ENCODE results near the gene ASIC1.
"Not testable (repeated sequence)": the region's sequence is repeated elsewhere in the genome, so short reads cannot be mapped to it uniquely, and the experiment has no call there.

Gene ASIC1

DNA sequence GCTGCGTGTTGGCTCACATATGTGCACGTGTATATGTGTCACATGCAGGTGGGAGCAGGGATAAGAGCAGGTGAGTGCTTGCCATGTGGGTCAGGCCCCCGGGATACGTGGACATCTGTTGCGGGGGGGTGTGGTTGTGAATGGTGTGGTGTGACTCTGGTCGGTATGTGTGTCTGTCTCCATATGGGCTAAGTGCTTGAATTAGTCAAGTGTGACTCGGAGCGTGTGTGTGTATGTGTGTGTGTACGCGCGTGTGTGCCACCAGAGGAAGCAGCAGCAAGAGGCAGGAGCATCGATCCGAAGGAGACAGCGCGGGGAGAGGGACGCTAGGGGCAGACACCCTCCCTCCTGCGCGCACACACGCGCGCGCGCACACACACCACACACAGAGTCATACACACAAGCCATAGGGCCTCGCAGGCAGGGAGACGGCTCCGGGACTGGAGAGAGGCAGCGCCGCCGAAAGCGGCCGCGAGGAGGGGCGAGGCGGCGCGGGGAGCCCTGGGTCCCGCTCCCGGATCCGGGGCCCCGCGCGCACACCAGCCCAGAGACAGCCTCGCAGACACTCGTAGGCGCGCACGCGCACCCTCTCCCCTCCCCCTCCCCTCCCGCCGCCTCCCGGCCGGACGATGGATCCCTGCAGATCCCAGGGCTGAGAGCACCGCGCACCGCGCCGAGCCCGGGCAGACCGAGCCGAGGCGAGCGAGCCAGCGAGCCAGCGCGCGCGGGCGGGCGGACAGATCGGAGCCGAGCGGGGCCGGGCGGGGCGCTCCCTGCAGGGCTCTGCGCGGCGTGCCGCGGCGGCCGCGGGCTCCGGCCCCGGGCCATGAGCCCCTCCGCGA, at the start of gene ASIC1:
Gene ASIC1 (plus strand): TSS at position 597 of the 842 bp plus-strand sequence. CDS start 1,171 bp downstream, outside the sequence.
- peak; percentile 64 for DNase-seq

DNA sequence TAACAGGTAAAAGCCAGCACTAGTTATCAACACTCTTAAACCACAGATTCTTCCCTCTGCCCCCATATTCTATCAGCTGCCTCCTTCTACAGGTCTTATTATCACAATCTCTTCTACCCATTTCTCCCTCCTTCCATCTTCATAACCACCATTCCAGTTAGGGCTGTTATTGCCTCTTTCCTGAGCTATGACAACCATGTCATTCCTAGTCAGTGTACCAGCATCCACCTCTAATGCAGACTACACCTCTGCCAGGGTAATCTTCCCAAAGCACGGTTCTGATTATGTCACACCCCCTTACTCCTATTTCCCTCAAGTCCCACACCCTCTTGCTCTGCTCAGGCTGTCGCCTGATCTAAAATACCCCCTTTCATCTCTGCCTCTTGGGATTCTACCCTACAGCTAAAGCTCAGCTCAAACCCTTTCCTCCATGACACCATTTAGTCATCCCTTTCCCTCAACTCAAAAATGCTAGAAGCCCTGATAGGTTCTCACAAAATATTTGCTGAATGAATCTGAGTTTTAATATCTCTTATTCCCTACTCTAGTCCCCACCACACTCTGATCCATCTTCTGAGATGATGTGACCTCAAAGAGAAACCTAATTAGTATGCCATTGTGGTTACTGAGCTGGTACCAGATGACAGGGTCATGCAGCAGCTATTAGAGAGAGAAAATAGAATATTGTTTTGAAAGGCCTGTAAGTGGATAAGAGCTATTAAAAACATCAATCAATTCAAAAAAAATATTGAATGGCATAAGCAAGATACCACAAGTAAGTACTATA, 43.8 kb upstream of the ASIC1 start:
- DNase-seq, result no peak

DNA sequence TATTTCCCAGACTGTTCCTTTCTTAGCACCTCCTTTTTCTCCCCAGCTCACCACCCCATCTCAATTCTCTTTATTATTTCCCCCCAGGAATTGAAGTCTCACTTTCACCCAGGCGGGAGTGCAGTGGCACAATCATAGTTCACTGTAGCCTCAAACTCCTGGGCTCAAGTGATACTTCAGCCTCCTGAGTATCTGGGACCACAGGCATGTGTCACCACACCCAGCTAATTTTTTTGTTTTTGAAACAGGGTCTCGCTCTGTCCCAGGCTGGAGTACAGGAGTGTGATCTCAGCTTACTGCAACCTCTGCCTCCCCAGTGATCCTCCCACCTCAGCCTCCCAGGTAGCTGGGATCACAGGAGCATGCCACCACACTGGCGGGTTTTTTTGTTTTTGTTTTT, 43.1 kb upstream of the ASIC1 start:
- no peak for DNase-seq

DNA sequence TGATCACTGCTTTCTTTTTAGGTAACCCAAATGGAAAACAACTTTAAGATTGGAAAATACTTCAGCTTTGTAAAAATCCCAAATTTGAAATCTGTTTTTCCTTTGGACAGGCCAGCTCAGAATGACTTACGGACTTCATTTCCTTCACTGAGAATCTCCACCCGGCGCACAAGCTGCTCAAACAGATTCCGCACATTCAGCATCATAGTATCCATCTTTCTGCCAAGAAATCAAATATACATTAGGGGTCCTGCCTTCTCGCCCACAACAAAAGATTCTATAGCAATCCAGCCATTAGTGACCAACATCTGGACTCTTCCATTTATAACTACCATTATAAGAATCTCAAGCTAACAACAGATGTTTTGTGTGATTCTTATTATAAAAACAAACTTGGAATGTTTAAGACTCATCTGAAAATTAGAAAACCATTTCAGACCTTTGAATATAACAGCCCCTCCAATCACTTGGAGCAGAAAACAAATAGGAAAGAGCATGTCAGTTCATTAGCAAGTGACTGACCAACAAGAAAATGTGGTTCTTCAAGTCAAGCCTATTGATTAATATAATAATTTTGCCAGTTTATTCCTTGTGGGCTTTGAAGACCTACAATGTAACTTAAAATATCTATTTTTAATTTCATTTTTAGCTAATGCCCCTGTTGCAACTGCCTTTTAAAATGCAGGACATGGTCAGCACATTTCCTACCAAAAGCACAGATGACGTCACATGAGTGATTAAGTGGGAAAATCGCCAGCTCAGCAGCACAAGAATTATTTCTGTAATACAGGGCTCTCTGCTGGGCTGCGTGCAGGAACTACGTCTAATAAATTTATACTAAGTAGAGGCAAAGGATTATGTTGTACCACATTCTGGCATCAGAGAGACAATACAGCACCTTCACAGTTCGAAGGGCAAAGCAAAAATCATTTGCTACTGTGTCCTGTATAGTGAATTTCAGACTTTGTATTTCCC, 40.6 kb upstream of the ASIC1 start:
- DNase-seq, result no peak

DNA sequence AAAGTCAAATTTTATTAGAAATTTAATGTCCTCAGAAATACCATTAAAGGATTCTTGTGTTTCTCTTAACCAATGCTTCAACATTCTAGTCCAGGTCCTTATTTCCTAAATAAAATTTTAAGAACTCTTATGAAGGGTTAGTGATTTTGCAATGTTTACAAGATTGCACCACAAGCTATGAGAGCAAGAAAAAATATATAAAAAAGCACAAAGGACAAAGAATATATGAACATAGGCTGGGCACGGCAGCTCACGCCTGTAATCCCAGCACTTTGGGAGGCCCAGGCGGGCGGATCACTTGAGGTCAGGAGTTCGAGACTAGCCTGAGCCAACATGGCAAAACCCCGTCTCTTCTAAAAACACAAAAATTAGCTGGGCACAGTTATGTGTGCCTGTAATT, 39.8 kb upstream of the ASIC1 start:
- DNase-seq, result no peak

DNA sequence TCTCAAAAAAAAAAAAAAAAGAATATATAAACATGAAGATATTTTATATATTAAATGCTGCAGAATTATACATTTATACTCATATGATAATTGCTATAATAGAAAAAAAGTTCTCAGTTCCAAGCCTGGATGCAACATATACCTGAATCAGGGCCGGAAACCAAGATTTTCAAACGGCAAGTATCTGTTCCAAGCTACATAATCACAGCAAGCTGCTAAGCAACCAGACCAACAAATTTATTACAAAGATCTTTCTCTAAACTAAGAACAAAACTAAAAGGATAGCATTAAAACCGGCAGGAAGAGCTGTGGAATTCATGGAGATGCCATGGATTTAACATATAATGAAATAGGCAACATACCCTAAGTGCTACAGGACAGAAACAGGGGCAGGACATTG, 39.2 kb upstream of the ASIC1 start:
- DNase-seq, result no peak

DNA sequence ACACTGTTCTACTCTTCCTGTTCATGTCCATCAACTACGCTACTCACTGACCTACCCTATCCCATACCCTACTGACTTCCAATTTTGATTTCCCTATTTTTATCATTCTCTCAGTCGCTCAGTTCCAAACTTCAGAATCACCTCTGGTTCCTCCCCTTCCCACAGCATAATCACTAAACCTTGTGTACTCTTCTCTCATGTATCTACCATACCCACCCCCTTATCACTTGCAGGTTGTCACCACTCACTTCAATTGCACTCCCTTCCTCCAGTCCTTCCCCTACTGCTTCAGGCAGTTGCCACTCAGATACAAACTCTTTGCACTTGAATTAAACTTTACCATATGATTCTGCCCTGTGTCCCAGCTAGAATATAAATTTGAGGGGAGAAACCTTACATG, 38.4 kb upstream of the ASIC1 start:
- DNase-seq, result no peak

DNA sequence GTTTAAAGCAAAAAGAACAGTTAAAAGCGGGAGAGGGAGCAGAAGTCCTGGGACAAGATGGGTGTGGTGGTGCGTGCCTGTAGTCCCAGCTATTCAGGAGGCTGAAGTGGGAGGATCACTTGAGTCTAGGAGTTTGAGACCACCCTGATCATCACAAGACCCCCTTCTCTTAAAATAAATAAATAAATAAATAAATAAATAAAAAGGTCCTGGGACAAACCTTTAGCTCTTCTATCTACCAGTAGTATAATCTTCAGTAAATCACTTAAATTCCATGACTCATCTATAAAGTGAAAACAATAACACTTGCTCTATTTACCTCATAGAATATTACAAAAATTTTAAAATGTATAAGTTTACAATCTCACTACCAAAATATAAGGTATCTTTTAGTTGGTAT, 37.9 kb upstream of the ASIC1 start:
- DNase-seq, result no peak

DNA sequence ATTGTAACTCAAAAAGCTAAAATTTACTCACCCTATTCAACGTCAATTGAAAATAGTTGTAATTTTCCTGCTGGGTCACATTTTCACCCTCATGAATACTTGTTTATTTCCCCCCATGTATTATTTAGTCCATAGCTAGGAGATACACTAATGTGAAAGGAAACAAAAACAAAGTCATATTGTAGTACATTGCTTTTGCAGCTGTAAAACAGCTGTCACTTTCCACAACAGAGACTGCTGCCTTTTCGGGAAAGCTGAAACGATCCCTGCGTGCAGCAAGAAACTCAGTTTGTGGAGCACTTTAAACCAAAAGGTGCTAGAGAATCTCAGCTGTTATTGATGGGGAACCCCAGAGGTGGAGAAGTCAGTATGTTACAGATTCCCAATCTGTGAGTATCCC, 36.4 kb upstream of the ASIC1 start:
- no peak for DNase-seq

DNA sequence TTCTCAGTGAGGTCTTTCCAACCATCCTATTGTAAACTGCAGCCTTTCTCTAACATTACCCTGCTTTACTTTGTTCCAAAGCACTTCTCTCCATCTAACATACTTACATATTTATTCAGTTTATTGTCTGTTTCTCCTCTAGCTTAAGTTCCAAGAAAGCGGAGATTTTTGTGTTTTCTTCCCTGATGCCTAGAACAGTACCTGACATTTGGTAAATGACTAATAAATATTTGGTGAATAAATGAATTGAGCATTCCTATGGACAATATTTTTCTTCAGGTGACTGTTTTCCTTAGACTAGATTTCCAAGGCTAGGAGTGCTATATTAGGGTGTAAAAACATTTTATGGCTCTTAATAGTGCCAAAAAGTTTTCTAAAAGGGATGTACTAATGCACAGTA, 34.5 kb upstream of the ASIC1 start:
- DNase-seq, result no peak

DNA sequence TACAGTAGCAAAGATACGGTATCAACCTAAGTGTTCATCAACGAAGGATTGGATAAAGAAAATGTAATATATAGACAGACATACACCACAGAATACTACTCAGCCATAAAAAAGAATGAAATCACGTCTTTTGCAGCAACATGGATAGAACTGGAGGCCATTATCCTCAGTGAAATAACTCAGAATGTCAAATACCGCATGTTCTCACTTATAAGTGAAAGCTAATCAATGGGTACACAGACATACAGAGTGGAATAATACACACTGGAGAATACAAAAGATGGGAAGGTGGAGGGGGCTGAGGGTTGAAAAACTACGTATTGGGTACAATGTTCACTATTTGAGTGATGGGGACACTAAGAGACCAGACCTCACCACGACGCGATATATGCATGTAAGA, 33.2 kb upstream of the ASIC1 start:
- DNase-seq, result no peak

DNA sequence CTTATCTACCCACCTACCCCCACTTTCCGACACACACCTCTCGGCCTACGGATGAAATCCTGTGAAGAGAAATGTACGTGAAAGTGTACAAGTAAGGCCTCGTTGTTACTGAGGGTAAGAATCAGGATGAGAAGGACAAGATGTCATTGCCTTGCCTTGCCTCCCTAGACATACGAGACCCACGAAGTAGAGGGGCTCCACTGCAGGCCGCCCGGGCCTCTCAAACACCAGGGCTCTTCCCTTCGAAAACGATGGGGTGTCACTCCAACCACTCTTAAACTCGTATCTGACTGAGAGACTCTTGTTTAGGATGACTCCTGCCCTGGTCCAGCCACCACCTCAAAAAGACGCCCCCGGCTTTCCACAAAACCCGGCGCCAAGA, 32.6 kb upstream of the ASIC1 start:
- DNase-seq, result no peak

DNA sequence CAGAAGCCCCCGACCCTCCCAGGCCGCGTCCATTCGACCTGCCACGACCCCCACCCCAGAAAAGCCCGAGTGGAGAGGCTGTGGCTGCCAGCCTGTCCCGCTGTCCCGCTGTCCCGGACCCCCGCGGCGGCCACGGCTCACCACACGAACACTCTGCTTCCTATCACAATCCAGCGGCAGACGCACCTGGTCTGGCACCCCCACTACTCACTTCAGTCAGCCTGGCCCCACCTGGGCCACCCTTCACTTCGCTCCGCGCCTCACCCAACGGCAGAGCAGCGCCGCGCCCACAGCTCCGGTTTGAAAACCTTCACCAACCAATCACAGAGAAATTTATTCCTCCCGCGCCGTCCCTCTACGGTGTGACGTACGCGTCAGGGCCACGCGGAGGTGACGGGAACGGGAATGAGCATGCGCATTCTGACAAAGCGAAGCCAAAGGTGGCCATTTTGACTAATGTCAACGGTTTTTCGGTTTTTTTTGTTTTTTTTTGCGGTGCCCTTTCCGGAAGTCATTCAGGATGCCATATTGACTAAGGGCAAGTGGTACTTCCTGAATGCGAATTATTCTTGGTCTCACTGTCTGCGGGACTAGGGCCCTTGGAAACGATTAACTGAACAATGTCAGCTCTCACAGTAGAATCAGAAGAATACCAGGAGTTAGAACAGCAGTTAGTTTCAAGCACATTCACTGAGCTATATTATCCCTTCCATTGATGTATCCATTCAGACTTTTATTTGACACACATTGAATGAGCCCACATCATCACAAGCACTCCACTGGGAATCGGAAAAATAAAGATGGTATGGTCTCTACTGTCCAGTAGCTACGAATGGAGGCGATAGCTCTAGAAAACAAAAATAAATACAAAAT, 32.0 kb upstream of the ASIC1 start, which contains the start of gene RACGAP1:
Gene RACGAP1 (minus strand): TSS at position 308 of the 873 bp plus-strand sequence. CDS start 8,779 bp downstream, outside the sequence.
- peak; percentile 93 for DNase-seq

DNA sequence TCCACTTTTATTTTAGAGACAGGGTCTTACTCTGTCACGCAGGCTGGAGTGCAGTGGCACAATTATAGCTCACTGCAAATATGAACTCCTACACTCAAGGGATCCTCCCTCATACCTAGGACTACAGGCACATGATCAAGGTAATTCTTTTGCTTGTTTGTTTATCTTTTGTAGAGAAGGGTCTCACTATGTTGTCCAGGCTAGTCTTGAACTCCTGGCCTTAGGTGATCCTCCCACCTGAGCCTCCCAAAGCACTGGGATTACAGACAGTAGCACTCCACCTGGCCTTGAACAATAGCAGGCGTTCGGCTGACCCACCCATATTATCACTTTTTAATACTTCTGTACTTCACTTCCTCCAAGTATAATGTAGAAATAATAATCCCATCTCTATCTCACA, 30.7 kb upstream of the ASIC1 start:
- DNase-seq, result no peak

DNA sequence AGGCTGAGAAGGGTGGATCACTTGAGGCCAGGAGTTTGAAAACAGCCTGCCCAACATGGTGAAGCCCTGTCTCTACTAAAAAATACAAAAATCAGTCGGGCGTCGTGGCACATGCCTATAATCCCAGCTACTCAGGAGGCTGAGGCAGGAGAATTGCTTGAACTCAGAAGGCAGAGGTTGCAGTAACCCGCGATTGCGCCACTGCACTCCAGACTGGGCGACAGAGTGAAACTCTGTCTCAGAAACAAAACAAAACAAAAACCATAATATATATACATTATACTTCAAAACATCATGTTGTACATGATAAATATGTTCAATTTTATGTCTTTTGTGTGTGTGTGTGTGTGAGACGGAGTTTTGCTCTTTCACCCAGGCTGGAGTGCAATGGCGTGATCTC, 26.9 kb upstream of the ASIC1 start:
- DNase-seq, result not testable (repeated sequence)

DNA sequence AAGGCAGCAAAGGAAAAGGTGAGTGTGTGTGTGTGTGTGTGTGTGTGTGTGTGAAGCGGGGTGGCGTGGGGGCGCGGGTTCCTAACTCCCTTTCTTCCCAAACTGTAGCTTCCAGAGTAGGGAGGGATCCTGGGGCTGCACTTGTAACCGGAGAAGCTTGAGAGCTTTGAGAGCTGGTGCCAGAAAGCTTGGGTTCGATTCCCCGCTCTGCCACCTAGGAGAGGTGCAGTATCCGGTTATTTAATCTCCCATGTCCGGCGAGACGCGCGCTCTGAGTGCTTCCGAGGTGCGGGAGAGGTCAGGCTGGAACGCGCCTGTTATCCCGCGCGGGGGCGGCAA, 24.9 kb upstream of the ASIC1 start:
- no peak for DNase-seq

DNA sequence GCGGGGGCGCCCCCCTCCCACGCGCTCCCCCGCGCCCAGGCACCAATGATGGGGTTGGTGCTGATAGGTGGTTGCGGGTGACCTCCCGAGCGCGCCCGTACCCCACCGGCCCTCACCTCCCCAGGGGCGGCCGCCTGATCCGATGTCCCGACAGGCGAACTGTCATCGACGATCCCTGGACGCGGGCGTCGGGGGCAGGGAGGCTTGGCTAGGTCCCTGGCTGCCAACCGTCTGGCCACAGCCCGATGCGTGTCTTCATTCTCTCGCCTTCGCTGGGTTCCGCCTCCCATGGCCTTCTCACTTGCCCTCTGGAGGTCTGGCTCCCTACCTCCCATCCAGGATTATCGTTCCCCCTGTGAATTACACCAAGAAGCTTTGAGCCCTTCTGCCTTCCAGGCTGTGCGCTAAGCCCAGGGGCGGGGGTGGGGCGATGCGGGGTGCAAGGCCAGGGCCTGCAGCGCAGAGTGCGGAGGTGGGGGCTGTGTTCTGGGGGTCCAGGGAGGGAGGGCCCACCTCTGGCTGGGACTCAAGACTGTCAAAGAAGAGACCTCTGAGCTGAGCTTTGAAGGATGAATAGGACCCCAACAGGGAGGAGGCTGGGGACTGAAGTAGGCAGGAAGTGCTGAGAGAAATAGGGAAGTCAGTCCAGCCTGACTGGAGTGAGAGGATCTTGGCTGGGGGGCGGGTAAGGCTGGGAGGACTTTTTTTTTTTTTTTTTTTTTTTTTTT, 24.4 kb upstream of the ASIC1 start:
- DNase-seq, result no peak

DNA sequence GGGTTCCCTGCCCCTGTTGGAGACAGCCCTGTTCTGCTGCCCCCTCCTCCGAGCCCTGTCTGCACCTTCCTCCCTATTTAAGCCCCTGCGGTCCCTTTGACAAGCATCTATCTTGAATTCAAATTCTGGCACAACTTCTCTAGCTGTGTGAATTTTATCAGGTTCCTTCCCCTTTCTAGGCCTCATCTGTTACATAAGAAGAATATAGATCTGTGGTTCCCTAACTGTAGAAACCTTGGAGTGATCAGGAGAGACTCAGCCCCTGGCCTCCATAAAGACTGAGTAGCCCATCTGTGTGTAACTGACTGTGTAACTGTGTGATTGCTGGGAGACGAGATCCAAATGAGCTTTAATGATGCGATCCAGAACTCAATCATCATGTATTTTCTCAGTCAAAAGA, 19.1 kb upstream of the ASIC1 start:
- no peak for DNase-seq

DNA sequence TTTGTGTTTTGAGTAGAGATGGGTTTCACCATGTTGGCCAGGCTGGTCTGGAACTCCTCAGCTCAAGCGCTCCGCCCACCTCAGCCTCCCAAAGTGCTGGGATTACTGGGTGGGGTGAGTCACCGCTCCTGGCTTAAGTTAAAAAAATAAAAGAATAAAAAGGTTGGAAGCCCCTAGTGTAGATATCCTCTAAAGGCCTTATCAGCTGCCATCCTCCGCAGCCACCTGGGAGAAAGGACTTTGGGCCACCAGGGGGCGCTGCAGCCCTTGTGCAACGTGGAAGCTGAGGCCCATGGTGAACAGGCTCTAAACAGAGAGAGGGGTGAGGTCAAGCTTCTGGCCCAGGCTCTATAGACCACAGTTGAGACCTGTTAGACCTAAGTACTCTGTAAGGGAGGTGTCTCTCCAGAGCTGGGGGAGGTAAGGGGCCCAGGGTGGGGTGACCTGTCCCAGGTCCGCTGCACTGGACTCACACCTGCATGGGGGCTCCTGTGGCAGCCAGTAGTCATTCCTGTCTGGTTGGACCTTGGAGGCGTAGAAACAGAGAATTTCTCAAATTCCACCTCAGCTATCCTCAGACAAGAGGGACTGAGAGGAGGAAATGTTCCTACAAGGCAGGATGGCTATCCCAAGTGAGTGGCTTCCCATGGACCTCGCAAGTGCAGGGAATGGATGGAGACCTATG, 18.1 kb upstream of the ASIC1 start:
- DNase-seq, result peak; percentile 86

DNA sequence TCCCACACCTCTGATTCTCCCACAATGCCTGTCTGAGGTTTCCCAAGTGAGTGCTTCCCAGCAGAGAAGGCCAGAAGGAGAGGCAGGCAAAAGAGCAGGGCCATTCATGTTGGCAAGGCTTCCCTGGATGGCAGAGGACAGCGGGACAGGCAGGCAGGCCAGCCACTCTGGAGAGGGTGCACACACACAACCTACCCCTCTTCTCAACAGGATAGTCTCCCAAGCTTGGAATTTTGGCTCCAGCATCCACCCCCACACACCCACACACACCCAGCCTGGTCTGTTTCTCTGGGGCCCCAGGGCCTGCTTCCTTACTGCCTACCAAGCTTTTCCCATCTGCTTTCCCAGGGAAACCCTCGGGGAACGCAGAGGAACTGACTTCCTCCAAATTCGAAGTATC, 16.7 kb upstream of the ASIC1 start:
- no peak for DNase-seq

Data from activated naive CD4-positive, alpha-beta T cell treated with anti-CD3 and anti-CD28 coated beads, Interleukin-2, amount 50 U/mL, for 16 hours (primary cell).